Osteocyte (in vitro differentiated cells): Measurements from ENCODE around the gene ELOVL4. TPM values are rescaled to one million over a fixed set of nuclear protein-coding genes. Genes with fewer than 3 reads are reported as not detected.

Experiments
- DNase-seq: peaks from one replicate; pipeline ENCODE4 v3.0.0; 2021; ENCODE audit warnings: mixed read lengths; ENCODE audit not compliant: unreplicated experiment; ENCODE audit errors: extremely low spot score
- H3K27ac Mint-ChIP-seq: one replicate; pipeline ENCODE4 v1.8.0; 2021; ENCODE audit warnings: mild to moderate bottlenecking, mixed read lengths; ENCODE audit not compliant: unreplicated experiment
- H3K27me3 Mint-ChIP-seq: one replicate; pipeline ENCODE4 v1.8.0; 2021; ENCODE audit warnings: mixed read lengths; ENCODE audit not compliant: unreplicated experiment
- H3K36me3 Mint-ChIP-seq: one replicate; pipeline ENCODE4 v1.8.0; 2021; ENCODE audit warnings: mixed read lengths; ENCODE audit not compliant: unreplicated experiment
- H3K4me1 Mint-ChIP-seq: one replicate; pipeline ENCODE4 v1.8.0; 2021; ENCODE audit warnings: mixed read lengths; ENCODE audit not compliant: unreplicated experiment
- H3K4me3 Mint-ChIP-seq: one replicate; pipeline ENCODE4 v1.8.0; 2021; ENCODE audit warnings: mild to moderate bottlenecking, moderate library complexity, mixed read lengths; ENCODE audit not compliant: unreplicated experiment
- H3K9me3 Mint-ChIP-seq: one replicate; pipeline ENCODE4 v1.8.0; 2021; ENCODE audit warnings: mixed read lengths; ENCODE audit not compliant: unreplicated experiment
- total RNA-seq: library from RNA; stranded (reverse); gene quantifications from 2 replicates; pipeline ENCODE4 v1.2.1, GENCODE V29; 2021
- TF ChIP-seq, protein P1 (sequence below): fragments of 200-600 bp; sonication (generic); IDR thresholded peaks from 2 replicates; pipeline ENCODE4 v1.5.0; 2021; ENCODE audit warnings: antibody characterized with exemption, mild to moderate bottlenecking, moderate library complexity

ELOVL4 gene
- total RNA-seq, 1 donor from 2014 or later, result 4.8 TPM

DNA sequence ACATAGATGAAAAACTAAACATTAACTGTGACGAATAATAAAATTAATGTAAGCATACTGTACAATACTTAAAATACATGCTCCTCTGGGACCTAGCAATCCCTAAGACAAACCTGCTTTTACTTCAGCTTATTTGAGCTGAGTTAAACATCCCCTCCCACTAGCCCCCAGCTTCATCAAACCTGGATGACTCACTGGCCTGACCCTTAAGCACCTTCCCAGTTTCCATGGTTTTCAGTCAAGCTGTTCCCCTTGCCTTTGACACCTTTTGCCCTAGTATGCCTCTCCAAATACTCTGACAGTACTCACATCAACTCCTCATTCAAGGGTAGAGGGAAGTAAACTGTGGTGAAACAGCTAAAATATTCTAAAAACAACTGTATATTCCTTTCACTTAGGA is 4.2 kb downstream of the ELOVL4 start:
- H3K36me3 Mint-ChIP-seq, result no peaks in the 10 kb centered on the region
- H3K4me3 Mint-ChIP-seq, result no peak overlapping the region
- H3K27me3 Mint-ChIP-seq, result peaks cover 6% of the 10 kb centered on the region
- TF ChIP-seq, protein P1, sequence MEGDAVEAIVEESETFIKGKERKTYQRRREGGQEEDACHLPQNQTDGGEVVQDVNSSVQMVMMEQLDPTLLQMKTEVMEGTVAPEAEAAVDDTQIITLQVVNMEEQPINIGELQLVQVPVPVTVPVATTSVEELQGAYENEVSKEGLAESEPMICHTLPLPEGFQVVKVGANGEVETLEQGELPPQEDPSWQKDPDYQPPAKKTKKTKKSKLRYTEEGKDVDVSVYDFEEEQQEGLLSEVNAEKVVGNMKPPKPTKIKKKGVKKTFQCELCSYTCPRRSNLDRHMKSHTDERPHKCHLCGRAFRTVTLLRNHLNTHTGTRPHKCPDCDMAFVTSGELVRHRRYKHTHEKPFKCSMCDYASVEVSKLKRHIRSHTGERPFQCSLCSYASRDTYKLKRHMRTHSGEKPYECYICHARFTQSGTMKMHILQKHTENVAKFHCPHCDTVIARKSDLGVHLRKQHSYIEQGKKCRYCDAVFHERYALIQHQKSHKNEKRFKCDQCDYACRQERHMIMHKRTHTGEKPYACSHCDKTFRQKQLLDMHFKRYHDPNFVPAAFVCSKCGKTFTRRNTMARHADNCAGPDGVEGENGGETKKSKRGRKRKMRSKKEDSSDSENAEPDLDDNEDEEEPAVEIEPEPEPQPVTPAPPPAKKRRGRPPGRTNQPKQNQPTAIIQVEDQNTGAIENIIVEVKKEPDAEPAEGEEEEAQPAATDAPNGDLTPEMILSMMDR, result no peak
- H3K27ac Mint-ChIP-seq, result no peak overlapping the region
- no peaks in the 10 kb centered on the region for H3K9me3 Mint-ChIP-seq
- DNase-seq, result no peak
- H3K4me1 Mint-ChIP-seq, result peaks cover 15% of the 10 kb centered on the region

DNA sequence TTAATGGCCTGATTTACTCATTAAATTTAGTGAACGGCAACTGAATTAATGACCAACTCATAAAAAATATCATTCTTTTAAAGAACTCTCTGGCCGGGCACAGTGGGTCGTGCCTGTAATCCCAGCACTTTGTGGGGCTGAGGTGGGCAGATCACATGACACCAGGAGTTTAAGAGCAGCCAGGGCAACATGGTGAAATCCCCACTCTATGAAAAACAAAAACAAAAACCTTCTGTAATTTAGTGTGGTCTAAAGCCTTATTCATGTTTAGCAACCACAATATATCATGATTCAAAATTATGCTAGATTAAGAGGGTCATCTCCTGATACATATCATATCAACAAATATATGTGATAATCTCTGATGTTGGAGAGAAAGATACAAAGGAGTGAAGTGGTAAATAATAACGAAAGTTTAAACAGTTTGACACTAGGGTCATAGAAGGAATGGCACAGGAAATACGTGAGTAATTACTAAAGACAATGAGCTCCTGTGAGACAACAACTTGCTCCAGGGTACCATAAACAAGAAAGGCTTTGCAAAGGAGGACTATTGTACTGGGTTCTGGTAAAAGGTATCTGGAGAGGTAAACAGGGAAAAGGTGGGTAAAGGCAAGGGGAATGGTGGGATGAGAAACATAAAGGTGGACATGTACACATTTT is 5.7 kb downstream of the ELOVL4 start:
- TF ChIP-seq, protein P1, result no peak
- no peaks in the 10 kb centered on the region for H3K36me3 Mint-ChIP-seq
- no peaks in the 10 kb centered on the region for H3K27me3 Mint-ChIP-seq
- peaks cover 9% of the 10 kb centered on the region for H3K4me1 Mint-ChIP-seq
- H3K27ac Mint-ChIP-seq, result no peak overlapping the region
- DNase-seq, result no peak
- H3K4me3 Mint-ChIP-seq, result no peak overlapping the region
- H3K9me3 Mint-ChIP-seq, result no peaks in the 10 kb centered on the region

DNA sequence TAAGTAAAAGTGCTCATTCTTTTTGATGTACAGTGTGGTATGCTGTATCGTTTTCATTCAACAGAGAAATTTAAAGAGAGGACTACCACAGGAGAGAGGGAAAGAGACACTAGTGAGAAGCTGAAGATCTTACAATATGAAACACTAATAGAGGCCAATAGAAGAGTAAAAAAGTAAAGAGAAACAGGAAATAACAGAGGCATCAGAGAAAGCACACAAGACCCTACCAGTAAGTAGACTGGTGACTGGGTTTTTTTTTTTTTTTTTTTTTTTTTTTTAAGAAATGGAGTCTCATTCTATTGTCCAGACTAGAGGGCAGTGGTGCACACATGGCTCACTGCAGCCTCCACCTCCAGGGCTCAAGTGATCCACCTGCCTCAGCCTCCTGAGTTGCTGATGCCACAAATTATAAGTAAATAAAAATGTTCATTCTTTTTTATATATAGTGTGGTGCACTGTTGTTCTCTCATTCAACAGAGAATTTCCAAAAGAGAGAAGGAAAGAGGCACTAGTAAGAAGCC is 18.8 kb downstream of the ELOVL4 start:
- H3K4me3 Mint-ChIP-seq, result no peak overlapping the region
- DNase-seq, result no peak
- H3K4me1 Mint-ChIP-seq, result no peaks in the 10 kb centered on the region
- TF ChIP-seq, protein P1, result no peak
- no peak overlapping the region for H3K27ac Mint-ChIP-seq
- no peaks in the 10 kb centered on the region for H3K9me3 Mint-ChIP-seq
- no peaks in the 10 kb centered on the region for H3K27me3 Mint-ChIP-seq
- no peaks in the 10 kb centered on the region for H3K36me3 Mint-ChIP-seq

DNA sequence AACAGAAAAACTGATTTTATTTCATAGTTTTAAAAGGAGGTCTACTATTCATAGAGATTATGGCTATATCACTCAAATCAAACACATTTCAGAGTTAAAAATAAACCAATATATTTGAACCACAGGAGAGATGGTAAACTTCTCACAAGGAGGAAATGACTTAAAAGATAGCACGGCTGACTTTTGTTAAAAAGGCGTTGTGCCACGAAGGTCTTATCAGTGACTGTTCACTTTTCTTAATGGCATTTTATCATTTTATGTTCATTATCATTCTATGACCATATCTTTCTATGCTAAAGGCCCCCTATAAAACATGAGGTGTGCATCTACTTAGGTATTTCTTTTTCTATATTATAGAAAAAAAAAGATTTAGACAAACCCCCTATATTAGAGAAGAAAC is 19.6 kb downstream of the ELOVL4 start:
- no peaks in the 10 kb centered on the region for H3K9me3 Mint-ChIP-seq
- H3K27me3 Mint-ChIP-seq, result no peaks in the 10 kb centered on the region
- no peak for DNase-seq
- TF ChIP-seq, protein P1, result no peak
- H3K4me1 Mint-ChIP-seq, result no peaks in the 10 kb centered on the region
- H3K36me3 Mint-ChIP-seq, result no peaks in the 10 kb centered on the region
- no peak overlapping the region for H3K27ac Mint-ChIP-seq
- no peak overlapping the region for H3K4me3 Mint-ChIP-seq

DNA sequence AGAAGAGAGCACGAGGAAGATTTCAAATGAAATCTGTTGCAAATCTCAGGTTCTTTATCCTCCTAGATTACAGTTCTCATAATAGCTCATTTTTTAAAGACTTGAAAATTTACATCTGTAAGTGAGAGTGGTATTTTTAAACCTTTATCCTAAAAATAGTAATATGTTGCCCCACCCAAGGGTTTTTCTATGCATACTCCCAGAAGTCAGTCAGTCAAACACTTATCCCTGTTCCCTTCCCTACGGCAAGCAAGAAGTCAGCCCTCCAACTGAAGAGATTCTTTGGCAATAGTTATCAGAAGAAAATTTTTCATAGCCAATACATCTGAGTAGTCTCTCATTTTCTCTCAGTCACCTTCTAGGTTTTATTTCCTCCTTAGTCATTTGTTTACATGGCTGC is 24.1 kb downstream of the ELOVL4 start:
- no peak for DNase-seq
- TF ChIP-seq, protein P1, result no peak
- Mint-ChIP-seq H3K4me1 (no peaks in the 10 kb centered on the region), H3K36me3 (peaks cover 2% of the 10 kb centered on the region), H3K4me3 (no peak overlapping the region), H3K9me3 (no peaks in the 10 kb centered on the region), H3K27ac (no peak overlapping the region), H3K27me3 (no peaks in the 10 kb centered on the region)
